ENCODE measurements around the gene TMEM169.

- TF ChIP-seq SUZ12 (IDR thresholded peaks at IDR 0.05; ENCODE audit: low read depth, low read length) = no peak
- no peak for TF ChIP-seq ZBTB7B (CRISPR knock-in tag; IDR thresholded peaks at IDR 0.05)
- TF ChIP-seq FOXK2 (IDR thresholded peaks at IDR 0.05) = no peak
- no peak for TF ChIP-seq ZFP62 (CRISPR knock-in tag; IDR thresholded peaks at IDR 0.05)
- TF ChIP-seq CTCF (CRISPR knock-in tag; IDR thresholded peaks at IDR 0.05) = no peak
- TF ChIP-seq MAX (IDR thresholded peaks at IDR 0.05) = no peak
- no peak for TF ChIP-seq ISL2 (CRISPR knock-in tag; IDR thresholded peaks at IDR 0.05)
- no peak for TF ChIP-seq POGZ (CRISPR knock-in tag; IDR thresholded peaks at IDR 0.05)
Observed at GRCh38 chr2:216084547-216084946, 2.8 kb downstream of the TMEM169 start.
